Uterus (tissue), 4 donors: Measurements from ENCODE around the gene ATAD1. TPM values are rescaled to one million over a fixed set of nuclear protein-coding genes. Genes with fewer than 3 reads are reported as not detected.

Experiments used
- DNase-seq, 2 donors: peaks; one replicate each; pipeline ENCODE4 v3.0.0-alpha.2; 2019 to 2020
- H3K27ac ChIP-seq, 2 donors: fragments of 200-600 bp; sonication (generic); 1 replicate in 1 of 2; 2 replicates in 1 of 2; pipeline ENCODE4 v1.5.1; 2016 to 2018
- H3K27me3 ChIP-seq, 2 donors: fragments of 200-600 bp; sonication (generic); one replicate each; pipeline ENCODE4 v1.5.1; 2018 to 2019; ENCODE audit warnings: control low read depth in 1 of 2
- H3K36me3 ChIP-seq, 2 donors: fragments of 200-600 bp; sonication (generic); one replicate each; pipeline ENCODE4 v1.5.1; 2019; ENCODE audit warnings: control low read depth in 1 of 2
- H3K4me1 ChIP-seq, 2 donors: fragments of 200-600 bp; sonication (generic); one replicate each; pipeline ENCODE4 v1.5.1; 2018 to 2019; ENCODE audit warnings: control low read depth in 1 of 2
- H3K4me3 ChIP-seq, 2 donors: fragments of 200-600 bp; sonication (generic); 1 replicate in 1 of 2; 2 replicates in 1 of 2; pipeline ENCODE4 v1.5.1; 2018 to 2019; ENCODE audit warnings: mild to moderate bottlenecking in 1 of 2
- H3K9me3 ChIP-seq, 2 donors: fragments of 200-600 bp; sonication (generic); one replicate each; pipeline ENCODE4 v1.5.1; 2019; ENCODE audit warnings: control low read depth in 1 of 2
- CTCF ChIP-seq, 4 experiments: fragments of 200-600 bp in 2 of 4; fragments of 450-650 bp in 2 of 4; sonication (generic) in 2 of 4; IDR thresholded peaks; one replicate each; pipeline ENCODE4 v1.5.1; 2016 to 2019; ENCODE audit warnings: antibody characterized with exemption in 4 of 4, mild to moderate bottlenecking in 2 of 4, moderate library complexity in 1 of 4
- POLR2A ChIP-seq, 2 donors: fragments of 450-650 bp; IDR thresholded peaks; one replicate each; pipeline ENCODE4 v1.6.1; 2016; ENCODE audit warnings: antibody characterized with exemption in 2 of 2, mild to moderate bottlenecking in 1 of 2, moderate library complexity in 1 of 2
- intact Hi-C: fragments of 100-400 bp; cut with DNase I; formaldehyde crosslinking; loops from one replicate; pipeline ENCODE4 v1.15.1; 2023; ENCODE audit warnings: low total_unique reads
- total RNA-seq, 4 donors: library from RNA; depleted of rRNA in 3 of 4; stranded (reverse); fragments of >200 nt in 3 of 4; gene quantifications; one replicate each; pipeline versions ENCODE4 v1.1.0 to v1.2.4, GENCODE V29; 2014 to 2023
- donor health status: DM: yes; HTN: yes; CAD: no.

The ATAD1 gene
- total RNA-seq, 4 donors from 2014 or later, result 13.8 to 69.9 (median 31.5) TPM

GRCh38 chr10:87733081-87733480 is 84.9 kb downstream of the ATAD1 start:
- Histone ChIP-seq H3K27me3 (no peaks in the 10 kb centered on the region), H3K36me3 (no peaks in the 10 kb centered on the region), H3K4me1 (no peaks in the 10 kb centered on the region), H3K4me3 (no peak overlapping the region), H3K9me3 (no peaks in the 10 kb centered on the region), H3K27ac (no peak overlapping the region)
- no peak for DNase-seq
- no peak for TF ChIP-seq CTCF (IDR thresholded peaks at IDR 0.05)
- no peak for TF ChIP-seq POLR2A (IDR thresholded peaks at IDR 0.05)
- intact Hi-C loops, result no loop called here

GRCh38 chr10:87729940-87730339 is 88.1 kb downstream of the ATAD1 start:
- intact Hi-C loops, result no loop called here
- DNase-seq, result no peak
- no peak for TF ChIP-seq CTCF (IDR thresholded peaks at IDR 0.05)
- no peak for TF ChIP-seq POLR2A (IDR thresholded peaks at IDR 0.05)
- H3K4me1 ChIP-seq, result no peaks in the 10 kb centered on the region
- no peaks in the 10 kb centered on the region for H3K36me3 ChIP-seq
- no peak overlapping the region for H3K27ac ChIP-seq
- no peaks in the 10 kb centered on the region for H3K9me3 ChIP-seq
- no peak overlapping the region for H3K4me3 ChIP-seq
- no peaks in the 10 kb centered on the region for H3K27me3 ChIP-seq

GRCh38 chr10:87724789-87725188 is 93.2 kb downstream of the ATAD1 start:
- Histone ChIP-seq H3K27ac (no peak overlapping the region), H3K4me3 (no peak overlapping the region), H3K36me3 (no peaks in the 10 kb centered on the region), H3K4me1 (no peaks in the 10 kb centered on the region), H3K9me3 (no peaks in the 10 kb centered on the region), H3K27me3 (no peaks in the 10 kb centered on the region)
- intact Hi-C loops, result no loop called here
- DNase-seq, result no peak
- TF ChIP-seq POLR2A (IDR thresholded peaks at IDR 0.05), result no peak
- no peak for TF ChIP-seq CTCF (IDR thresholded peaks at IDR 0.05)

GRCh38 chr10:87723500-87723899 is 94.5 kb downstream of the ATAD1 start:
- H3K27ac ChIP-seq, result no peak overlapping the region
- no peak for TF ChIP-seq POLR2A (IDR thresholded peaks at IDR 0.05)
- TF ChIP-seq CTCF (IDR thresholded peaks at IDR 0.05), result no peak
- intact Hi-C loops, result no loop called here

GRCh38 chr10:87722716-87723115 is 95.3 kb downstream of the ATAD1 start:
- no peak for TF ChIP-seq POLR2A (IDR thresholded peaks at IDR 0.05)
- TF ChIP-seq CTCF (IDR thresholded peaks at IDR 0.05), result no peak
- intact Hi-C loops, result no loop called here
- H3K9me3 ChIP-seq, result no peaks in the 10 kb centered on the region

More at GRCh38 chr10:87723500-87723899, 94.5 kb downstream of the ATAD1 start:
- H3K36me3 ChIP-seq, result no peaks in the 10 kb centered on the region
- H3K4me3 ChIP-seq, result no peak overlapping the region
- H3K4me1 ChIP-seq, result no peaks in the 10 kb centered on the region
- H3K27me3 ChIP-seq, result no peaks in the 10 kb centered on the region
- no peak for DNase-seq
- no peaks in the 10 kb centered on the region for H3K9me3 ChIP-seq

More at GRCh38 chr10:87722716-87723115, 95.3 kb downstream of the ATAD1 start:
- Histone ChIP-seq H3K36me3 (no peaks in the 10 kb centered on the region), H3K4me3 (no peak overlapping the region), H3K4me1 (no peaks in the 10 kb centered on the region), H3K27ac (no peak overlapping the region), H3K27me3 (no peaks in the 10 kb centered on the region)
- no peak for DNase-seq
